ENCODE measurements around the gene PRKCA.

DNA sequence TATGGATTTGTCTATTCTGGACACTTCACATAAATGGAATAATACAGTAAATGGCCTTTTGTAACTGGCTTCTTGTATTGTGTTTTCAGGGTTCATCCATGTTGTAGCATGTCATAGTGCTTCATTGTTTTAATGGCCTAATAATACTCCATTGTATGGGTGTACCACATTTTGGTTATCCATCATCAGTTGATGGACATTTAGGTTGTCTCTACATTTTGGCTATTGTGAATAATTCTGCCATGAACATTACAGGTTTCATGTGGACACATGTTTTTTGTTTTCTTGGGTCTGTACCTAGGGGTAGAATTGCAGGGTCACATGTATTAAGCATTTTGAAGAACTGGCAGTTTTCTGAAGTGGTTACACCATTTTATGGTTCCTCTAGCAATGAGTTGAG lies 309.0 kb downstream of the PRKCA start:
- TF ChIP-seq, protein P1, sequence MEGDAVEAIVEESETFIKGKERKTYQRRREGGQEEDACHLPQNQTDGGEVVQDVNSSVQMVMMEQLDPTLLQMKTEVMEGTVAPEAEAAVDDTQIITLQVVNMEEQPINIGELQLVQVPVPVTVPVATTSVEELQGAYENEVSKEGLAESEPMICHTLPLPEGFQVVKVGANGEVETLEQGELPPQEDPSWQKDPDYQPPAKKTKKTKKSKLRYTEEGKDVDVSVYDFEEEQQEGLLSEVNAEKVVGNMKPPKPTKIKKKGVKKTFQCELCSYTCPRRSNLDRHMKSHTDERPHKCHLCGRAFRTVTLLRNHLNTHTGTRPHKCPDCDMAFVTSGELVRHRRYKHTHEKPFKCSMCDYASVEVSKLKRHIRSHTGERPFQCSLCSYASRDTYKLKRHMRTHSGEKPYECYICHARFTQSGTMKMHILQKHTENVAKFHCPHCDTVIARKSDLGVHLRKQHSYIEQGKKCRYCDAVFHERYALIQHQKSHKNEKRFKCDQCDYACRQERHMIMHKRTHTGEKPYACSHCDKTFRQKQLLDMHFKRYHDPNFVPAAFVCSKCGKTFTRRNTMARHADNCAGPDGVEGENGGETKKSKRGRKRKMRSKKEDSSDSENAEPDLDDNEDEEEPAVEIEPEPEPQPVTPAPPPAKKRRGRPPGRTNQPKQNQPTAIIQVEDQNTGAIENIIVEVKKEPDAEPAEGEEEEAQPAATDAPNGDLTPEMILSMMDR (IDR thresholded peaks at IDR 0.05), result no peak
- TF ChIP-seq POLR2A (IDR thresholded peaks at IDR 0.05), result no peak

All from uterus (tissue), 2 donors.